ENCODE results near the gene ESYT2. TPM values are rescaled to one million over a fixed set of nuclear protein-coding genes. Genes with fewer than 3 reads are reported as not detected.

Gene ESYT2
- total RNA-seq, 1 donor, result 145 TPM

GRCh38 chr7:158861936-158862704, 32.8 kb upstream of the ESYT2 start:
- Histone ChIP-seq H3K27me3 (ENCODE audit: insufficient read depth, low read length) (no peaks in the 10 kb centered on the region), H3K4me1 (ENCODE audit: insufficient read depth, low read length) (peaks cover 6% of the 10 kb centered on the region), H3K9me3 (ENCODE audit: low read depth, low read length) (no peaks in the 10 kb centered on the region), H3K4me3 (ENCODE audit: low read length) (no peak overlapping the region)

- no peak overlapping the region for H3K4me3 ChIP-seq (ENCODE audit: low read length)
- no peaks in the 10 kb centered on the region for H3K27me3 ChIP-seq (ENCODE audit: insufficient read depth, low read length)
- peaks cover 11% of the 10 kb centered on the region for H3K4me1 ChIP-seq (ENCODE audit: insufficient read depth, low read length)
- no peaks in the 10 kb centered on the region for H3K9me3 ChIP-seq (ENCODE audit: low read depth, low read length)
Observed at GRCh38 chr7:158861004-158861787, 31.9 kb upstream of the ESYT2 start.

- Histone ChIP-seq H3K27me3 (ENCODE audit: insufficient read depth, low read length) (no peaks in the 10 kb centered on the region), H3K4me1 (ENCODE audit: insufficient read depth, low read length) (peaks cover 18% of the 10 kb centered on the region), H3K9me3 (ENCODE audit: low read depth, low read length) (no peaks in the 10 kb centered on the region), H3K4me3 (ENCODE audit: low read length) (no peak overlapping the region)
Observed at GRCh38 chr7:158860394-158860793, 31.1 kb upstream of the ESYT2 start.

GRCh38 chr7:158858592-158859503, 29.5 kb upstream of the ESYT2 start:
- no peaks in the 10 kb centered on the region for H3K27me3 ChIP-seq (ENCODE audit: insufficient read depth, low read length)
- no peaks in the 10 kb centered on the region for H3K9me3 ChIP-seq (ENCODE audit: low read depth, low read length)
- no peak overlapping the region for H3K4me3 ChIP-seq (ENCODE audit: low read length)
- H3K4me1 ChIP-seq (ENCODE audit: insufficient read depth, low read length), result peaks cover 12% of the 10 kb centered on the region

- Histone ChIP-seq H3K4me3 (ENCODE audit: low read length) (peak overlapping the region; percentile 83), H3K27me3 (ENCODE audit: insufficient read depth, low read length) (no peaks in the 10 kb centered on the region), H3K9me3 (ENCODE audit: low read depth, low read length) (no peaks in the 10 kb centered on the region), H3K4me1 (ENCODE audit: insufficient read depth, low read length) (peaks cover 12% of the 10 kb centered on the region)
Observed at GRCh38 chr7:158856883-158857668, 27.8 kb upstream of the ESYT2 start.

GRCh38 chr7:158854681-158855081, 25.4 kb upstream of the ESYT2 start:
- no peak overlapping the region for H3K4me3 ChIP-seq (ENCODE audit: low read length)
- no peaks in the 10 kb centered on the region for H3K9me3 ChIP-seq (ENCODE audit: low read depth, low read length)
- H3K27me3 ChIP-seq (ENCODE audit: insufficient read depth, low read length), result no peaks in the 10 kb centered on the region
- peaks cover 12% of the 10 kb centered on the region for H3K4me1 ChIP-seq (ENCODE audit: insufficient read depth, low read length)

GRCh38 chr7:158850545-158851102, 21.3 kb upstream of the ESYT2 start:
- no peaks in the 10 kb centered on the region for H3K27me3 ChIP-seq (ENCODE audit: insufficient read depth, low read length)
- no peaks in the 10 kb centered on the region for H3K9me3 ChIP-seq (ENCODE audit: low read depth, low read length)
- peaks cover 10% of the 10 kb centered on the region for H3K4me1 ChIP-seq (ENCODE audit: insufficient read depth, low read length)
- H3K4me3 ChIP-seq (ENCODE audit: low read length), result no peak overlapping the region

GRCh38 chr7:158849768-158850544, 20.6 kb upstream of the ESYT2 start:
- no peak overlapping the region for H3K4me3 ChIP-seq (ENCODE audit: low read length)
- H3K27me3 ChIP-seq (ENCODE audit: insufficient read depth, low read length), result no peaks in the 10 kb centered on the region
- H3K4me1 ChIP-seq (ENCODE audit: insufficient read depth, low read length), result peaks cover 8% of the 10 kb centered on the region
- H3K9me3 ChIP-seq (ENCODE audit: low read depth, low read length), result no peaks in the 10 kb centered on the region

GRCh38 chr7:158849442-158849767, 20.1 kb upstream of the ESYT2 start:
- Histone ChIP-seq H3K27me3 (ENCODE audit: insufficient read depth, low read length) (no peaks in the 10 kb centered on the region), H3K9me3 (ENCODE audit: low read depth, low read length) (no peaks in the 10 kb centered on the region), H3K4me1 (ENCODE audit: insufficient read depth, low read length) (peaks cover 8% of the 10 kb centered on the region), H3K4me3 (ENCODE audit: low read length) (no peak overlapping the region)

- peak overlapping the region; percentile 13 for H3K4me3 ChIP-seq (ENCODE audit: low read length)
- peaks cover 8% of the 10 kb centered on the region for H3K4me1 ChIP-seq (ENCODE audit: insufficient read depth, low read length)
- no peaks in the 10 kb centered on the region for H3K27me3 ChIP-seq (ENCODE audit: insufficient read depth, low read length)
- H3K9me3 ChIP-seq (ENCODE audit: low read depth, low read length), result no peaks in the 10 kb centered on the region
Observed at GRCh38 chr7:158847451-158847866, 18.1 kb upstream of the ESYT2 start.

- Histone ChIP-seq H3K27me3 (ENCODE audit: insufficient read depth, low read length) (no peaks in the 10 kb centered on the region), H3K4me3 (ENCODE audit: low read length) (no peak overlapping the region), H3K4me1 (ENCODE audit: insufficient read depth, low read length) (peaks cover 8% of the 10 kb centered on the region), H3K9me3 (ENCODE audit: low read depth, low read length) (no peaks in the 10 kb centered on the region)
Observed at GRCh38 chr7:158846304-158846703, 17.0 kb upstream of the ESYT2 start.

GRCh38 chr7:158843771-158844170, 14.5 kb upstream of the ESYT2 start:
- Histone ChIP-seq H3K9me3 (ENCODE audit: low read depth, low read length) (no peaks in the 10 kb centered on the region), H3K27me3 (ENCODE audit: insufficient read depth, low read length) (no peaks in the 10 kb centered on the region), H3K4me1 (ENCODE audit: insufficient read depth, low read length) (peaks cover 8% of the 10 kb centered on the region), H3K4me3 (ENCODE audit: low read length) (no peak overlapping the region)

GRCh38 chr7:158842486-158842885, 13.2 kb upstream of the ESYT2 start:
- Histone ChIP-seq H3K9me3 (ENCODE audit: low read depth, low read length) (no peaks in the 10 kb centered on the region), H3K4me3 (ENCODE audit: low read length) (no peak overlapping the region), H3K4me1 (ENCODE audit: insufficient read depth, low read length) (peaks cover 2% of the 10 kb centered on the region), H3K27me3 (ENCODE audit: insufficient read depth, low read length) (no peaks in the 10 kb centered on the region)

All from mononuclear cell (primary cell).